NCI-H1930 (cell line): ENCODE measurements around the gene NSMCE3.
"Not testable (repeated sequence)": the region's sequence is repeated elsewhere in the genome, so short reads cannot be mapped to it uniquely, and the experiment has no call there.

Source experiments
- DNase-seq, 2 experiments: peaks; one replicate each; lab custom pipeline; 2025; lab: John Stamatoyannopoulos, UW

The NSMCE3 gene

GRCh38 chr15:29270169-29270955 is 740 bp upstream of the NSMCE3 start:
- DNase-seq, result no peak

GRCh38 chr15:29268706-29269484 is 727 bp downstream of the NSMCE3 start:
- no peak for DNase-seq

GRCh38 chr15:29266052-29266582 is 3.5 kb downstream of the NSMCE3 start:
- DNase-seq, result no peak

GRCh38 chr15:29263289-29263688 is 6.3 kb downstream of the NSMCE3 start:
- DNase-seq, result no peak

- no peak for DNase-seq
Measured at GRCh38 chr15:29262738-29263137, 6.9 kb downstream of the NSMCE3 start.

- DNase-seq, result no peak
Measured at GRCh38 chr15:29260896-29261295, 8.7 kb downstream of the NSMCE3 start.

GRCh38 chr15:29259233-29259632 is 10.4 kb downstream of the NSMCE3 start:
- DNase-seq, result no peak

GRCh38 chr15:29252234-29252633 is 17.4 kb downstream of the NSMCE3 start:
- no peak for DNase-seq

GRCh38 chr15:29244544-29244943 is 25.1 kb downstream of the NSMCE3 start:
- DNase-seq, result no peak

- no peak for DNase-seq
Measured at GRCh38 chr15:29244123-29244522, 25.5 kb downstream of the NSMCE3 start.

GRCh38 chr15:29242456-29243242 is 27.0 kb downstream of the NSMCE3 start:
- no peak for DNase-seq

GRCh38 chr15:29241207-29241606 is 28.4 kb downstream of the NSMCE3 start:
- DNase-seq, result no peak

GRCh38 chr15:29239395-29239794 is 30.2 kb downstream of the NSMCE3 start:
- DNase-seq, result no peak

GRCh38 chr15:29233566-29233965 is 36.1 kb downstream of the NSMCE3 start:
- DNase-seq, result no peak

GRCh38 chr15:29226436-29227208 is 43.0 kb downstream of the NSMCE3 start:
- no peak for DNase-seq

- DNase-seq, result no peak
Measured at GRCh38 chr15:29225534-29226234, 43.9 kb downstream of the NSMCE3 start.

GRCh38 chr15:29224987-29225363 is 44.6 kb downstream of the NSMCE3 start:
- not testable (repeated sequence) for DNase-seq

- DNase-seq, result not testable (repeated sequence)
Measured at GRCh38 chr15:29224235-29224986, 45.2 kb downstream of the NSMCE3 start.

- no peak for DNase-seq
Measured at GRCh38 chr15:29223640-29224039, 46.0 kb downstream of the NSMCE3 start.
